ENCODE data around the gene MVD. TPM values are rescaled to one million over a fixed set of nuclear protein-coding genes. Genes with fewer than 3 reads are reported as not detected.

The MVD gene
- total RNA-seq, 1 donor from 2014 or later = 76.2 TPM

DNA sequence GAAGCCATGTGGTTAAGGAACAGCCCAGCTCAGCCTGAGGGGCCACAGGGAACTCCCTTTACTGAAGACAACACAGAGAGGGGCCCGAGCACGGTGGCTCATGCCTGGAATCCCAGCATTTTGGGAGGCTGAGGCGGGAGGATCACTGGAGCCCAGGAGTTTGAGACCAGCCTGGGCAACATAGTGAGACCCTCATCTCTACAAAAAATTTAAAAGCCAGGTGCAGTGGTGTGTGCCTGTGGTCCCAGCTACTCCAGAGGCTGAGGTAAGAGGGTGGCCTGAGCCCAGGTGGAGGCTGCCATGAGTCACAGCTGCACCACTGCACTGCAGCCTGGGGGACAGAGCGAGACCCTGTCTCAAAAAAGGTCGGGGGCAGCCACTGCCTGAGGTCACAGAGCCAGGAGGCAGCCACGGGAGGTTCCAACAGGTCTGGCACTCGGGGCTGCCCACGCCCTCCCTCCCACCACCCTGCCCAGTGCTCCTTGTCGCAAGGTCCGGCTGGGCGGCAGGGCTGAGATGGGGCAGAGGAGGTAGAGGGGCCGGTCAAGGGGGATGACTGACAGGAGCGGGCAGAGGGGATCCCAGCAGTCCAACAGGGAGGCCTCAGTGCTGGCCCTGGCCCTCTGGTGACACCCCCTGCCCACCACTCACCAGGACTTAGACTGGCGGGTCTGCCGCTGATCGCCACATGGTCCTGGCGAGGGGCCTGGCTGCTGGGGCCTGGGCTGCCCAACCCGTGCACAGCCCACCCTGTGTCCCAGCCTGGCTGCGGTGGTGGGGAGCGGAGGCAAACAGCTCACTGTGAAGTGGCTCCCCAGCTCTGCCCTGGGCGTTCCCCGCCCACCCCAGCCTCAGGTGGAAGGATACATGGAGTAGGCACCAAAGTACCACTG lies 15.5 kb downstream of the MVD start:
- H3K4me3 ChIP-seq (ENCODE audit: low read depth, low read length) = no peak overlapping the region
- TF ChIP-seq, protein P1, sequence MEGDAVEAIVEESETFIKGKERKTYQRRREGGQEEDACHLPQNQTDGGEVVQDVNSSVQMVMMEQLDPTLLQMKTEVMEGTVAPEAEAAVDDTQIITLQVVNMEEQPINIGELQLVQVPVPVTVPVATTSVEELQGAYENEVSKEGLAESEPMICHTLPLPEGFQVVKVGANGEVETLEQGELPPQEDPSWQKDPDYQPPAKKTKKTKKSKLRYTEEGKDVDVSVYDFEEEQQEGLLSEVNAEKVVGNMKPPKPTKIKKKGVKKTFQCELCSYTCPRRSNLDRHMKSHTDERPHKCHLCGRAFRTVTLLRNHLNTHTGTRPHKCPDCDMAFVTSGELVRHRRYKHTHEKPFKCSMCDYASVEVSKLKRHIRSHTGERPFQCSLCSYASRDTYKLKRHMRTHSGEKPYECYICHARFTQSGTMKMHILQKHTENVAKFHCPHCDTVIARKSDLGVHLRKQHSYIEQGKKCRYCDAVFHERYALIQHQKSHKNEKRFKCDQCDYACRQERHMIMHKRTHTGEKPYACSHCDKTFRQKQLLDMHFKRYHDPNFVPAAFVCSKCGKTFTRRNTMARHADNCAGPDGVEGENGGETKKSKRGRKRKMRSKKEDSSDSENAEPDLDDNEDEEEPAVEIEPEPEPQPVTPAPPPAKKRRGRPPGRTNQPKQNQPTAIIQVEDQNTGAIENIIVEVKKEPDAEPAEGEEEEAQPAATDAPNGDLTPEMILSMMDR (conservative IDR thresholded peaks at IDR 0.05; ENCODE audit: low read depth, low read length) = no peak
- no peak for DNase-seq (ENCODE audit: low read depth)

DNA sequence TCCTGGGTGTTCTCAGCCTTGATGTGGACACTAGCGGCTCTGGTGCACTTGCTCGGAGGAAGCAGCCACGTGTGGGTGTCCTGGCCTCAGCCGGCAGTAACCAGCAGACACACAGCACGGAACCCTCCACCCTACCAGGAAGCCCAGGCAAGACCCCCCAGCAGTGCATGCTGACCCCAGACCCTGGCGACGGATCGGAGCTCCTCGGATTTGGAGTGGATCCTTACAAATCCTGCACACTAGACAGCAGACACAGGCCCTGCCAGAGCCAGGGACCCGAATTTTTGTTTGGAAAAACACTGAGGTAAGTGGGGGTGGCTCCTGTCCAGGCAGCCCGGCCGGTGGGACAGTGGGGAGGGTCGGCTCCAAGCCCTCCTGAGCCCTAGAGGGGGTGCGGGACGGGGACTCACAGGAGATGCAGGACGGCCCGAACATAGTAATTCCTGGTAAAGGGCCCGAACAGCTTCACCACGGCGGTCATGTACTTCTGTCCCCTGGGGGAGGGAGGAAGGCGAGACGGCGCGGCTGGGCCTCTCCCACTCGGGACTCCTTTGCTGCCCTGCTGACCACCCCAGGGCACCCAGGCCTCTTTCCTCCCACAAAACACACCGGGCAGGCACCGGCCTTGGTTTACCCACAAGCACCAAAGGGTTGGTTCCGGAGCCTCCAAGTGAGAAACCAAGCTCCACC lies 16.4 kb downstream of the MVD start:
- TF ChIP-seq, protein P1 (conservative IDR thresholded peaks at IDR 0.05; ENCODE audit: low read depth, low read length) = no peak
- no peak for DNase-seq (ENCODE audit: low read depth)

DNA sequence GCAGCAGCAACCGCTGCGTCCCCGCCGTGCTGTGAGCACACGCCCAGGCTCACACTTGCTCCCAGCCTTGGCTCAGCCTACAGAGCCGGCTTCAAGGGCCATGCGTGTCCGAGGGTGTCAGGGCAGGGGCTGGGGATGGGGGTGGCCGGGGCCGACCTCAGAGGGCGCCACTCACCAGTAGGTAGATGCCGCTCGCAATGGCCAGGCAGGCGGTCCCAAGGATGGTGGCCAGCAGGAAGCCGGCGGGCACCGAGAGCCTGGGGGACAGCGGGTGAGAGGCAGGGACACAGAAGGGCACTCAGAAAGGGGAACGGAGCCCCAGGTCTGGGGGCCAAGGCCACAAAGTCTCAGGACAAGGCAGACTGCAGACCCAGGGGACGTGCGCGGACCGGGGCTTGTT lies 16.9 kb downstream of the MVD start:
- DNase-seq (ENCODE audit: low read depth) = no peak
- TF ChIP-seq, protein P1 (conservative IDR thresholded peaks at IDR 0.05; ENCODE audit: low read depth, low read length) = no peak
- no peak overlapping the region for H3K4me3 ChIP-seq (ENCODE audit: low read depth, low read length)

More for the DNA sequence above, 16.4 kb downstream of the MVD start:
- H3K4me3 ChIP-seq (ENCODE audit: low read depth, low read length) = no peak overlapping the region

DNA sequence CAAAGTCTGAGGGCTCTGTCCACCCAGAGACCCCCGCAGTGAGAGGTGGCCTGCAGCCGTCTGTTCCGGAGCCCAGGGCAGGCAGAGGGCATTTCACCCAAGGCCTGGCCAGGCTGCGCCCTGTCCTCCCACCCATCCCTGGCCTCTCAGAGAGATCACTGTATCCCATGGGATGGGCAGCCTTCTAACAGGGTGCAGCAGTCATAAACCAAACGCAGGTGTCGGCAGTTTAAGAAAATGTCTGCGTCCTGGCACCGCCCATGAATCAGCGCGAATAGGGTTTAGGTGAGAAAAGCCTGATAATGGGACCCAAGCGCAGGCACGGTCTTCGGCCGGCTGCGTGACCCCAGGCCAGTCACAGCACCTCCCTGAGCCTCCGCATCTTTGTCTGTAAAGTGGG lies 17.4 kb downstream of the MVD start:
- no peak overlapping the region for H3K4me3 ChIP-seq (ENCODE audit: low read depth, low read length)
- no peak for DNase-seq (ENCODE audit: low read depth)
- TF ChIP-seq, protein P1 (conservative IDR thresholded peaks at IDR 0.05; ENCODE audit: low read depth, low read length) = no peak

DNA sequence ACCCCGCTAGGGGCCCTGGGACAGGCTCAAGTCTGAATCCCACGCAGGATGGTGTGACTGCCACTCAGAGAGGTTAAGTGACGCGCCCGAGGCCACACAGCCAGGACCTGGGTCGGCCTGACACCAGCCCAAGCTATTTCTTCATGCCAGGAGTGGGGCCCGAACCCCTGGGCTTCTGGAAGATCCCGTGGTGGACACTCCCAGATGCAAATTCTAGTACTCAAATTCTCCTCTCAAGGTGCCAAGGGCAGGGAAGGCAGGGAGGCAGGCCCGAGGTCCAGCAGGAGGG lies 19.3 kb downstream of the MVD start:
- no peak overlapping the region for H3K4me3 ChIP-seq (ENCODE audit: low read depth, low read length)
- no peak for DNase-seq (ENCODE audit: low read depth)
- TF ChIP-seq, protein P1 (conservative IDR thresholded peaks at IDR 0.05; ENCODE audit: low read depth, low read length) = no peak

DNA sequence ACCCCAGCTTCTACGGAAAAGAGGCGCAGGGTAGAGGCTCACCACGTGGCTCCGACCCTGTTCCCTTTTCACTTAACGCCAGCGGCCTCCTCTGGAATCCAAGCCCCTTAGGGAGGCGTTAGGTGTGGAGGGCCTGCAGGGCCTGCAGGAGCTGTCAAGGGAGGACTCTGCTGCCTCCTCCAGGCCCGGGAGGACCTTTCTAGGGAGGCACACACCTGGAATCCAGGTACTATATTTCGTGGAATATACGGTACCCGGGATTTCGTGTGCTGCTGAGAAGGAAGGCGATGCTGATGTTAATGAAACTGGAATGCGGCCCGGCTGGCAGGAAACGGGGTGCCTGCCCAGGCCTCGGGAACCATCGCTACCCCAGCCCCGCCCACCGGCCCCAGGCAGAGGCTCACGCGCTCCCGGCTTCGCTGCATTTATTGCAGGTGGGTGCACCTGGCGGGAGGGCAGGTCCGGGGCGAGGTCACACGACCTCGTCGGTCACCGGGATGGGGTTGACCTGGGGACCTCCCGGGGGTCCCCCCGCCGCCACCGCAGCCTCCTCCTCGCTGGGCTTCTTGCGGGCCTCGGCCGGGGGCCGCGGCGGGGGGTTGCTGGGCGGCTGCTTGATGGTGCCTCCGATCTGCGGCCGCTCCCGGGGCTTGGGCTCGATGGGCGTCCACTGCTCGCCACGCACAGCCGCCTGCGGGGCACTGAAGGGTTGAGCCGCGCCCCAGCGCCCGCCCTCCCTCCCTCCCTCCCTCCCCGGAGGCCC lies 19.8 kb downstream of the MVD start:
- TF ChIP-seq, protein P1 (conservative IDR thresholded peaks at IDR 0.05; ENCODE audit: low read depth, low read length) = no peak
- DNase-seq (ENCODE audit: low read depth) = no peak
- H3K4me3 ChIP-seq (ENCODE audit: low read depth, low read length) = no peak overlapping the region
